Endodermal cell (in vitro differentiated cells): ENCODE results near the gene SLC35E3. TPM values are rescaled to one million over a fixed set of nuclear protein-coding genes. Genes with fewer than 3 reads are reported as not detected.

Source experiments
- DNase-seq: peaks from one replicate; pipeline ENCODE4 v3.0.0-alpha.2; 2017
- H3K27ac ChIP-seq: 2 replicates; pipeline ENCODE4 v1.5.1; 2013; ENCODE audit warnings: mild to moderate bottlenecking, low read depth, low read length, moderate library complexity
- H3K27me3 ChIP-seq: 2 replicates; pipeline ENCODE4 v1.6.1; 2013; ENCODE audit warnings: mild to moderate bottlenecking, low read length, moderate library complexity; ENCODE audit not compliant: insufficient read depth, control insufficient read depth, poor library complexity, severe bottlenecking
- H3K36me3 ChIP-seq: 2 replicates; pipeline ENCODE4 v1.7.0; 2013; ENCODE audit warnings: mild to moderate bottlenecking, low read length, moderate library complexity; ENCODE audit not compliant: control insufficient read depth, insufficient read depth
- H3K4me1 ChIP-seq: one replicate; pipeline ENCODE4 v1.7.0; 2013; ENCODE audit warnings: low read length; ENCODE audit not compliant: control insufficient read depth, insufficient read depth
- H3K4me3 ChIP-seq: 2 replicates; pipeline ENCODE4 v1.5.1; 2013; ENCODE audit warnings: mild to moderate bottlenecking, low read length, moderate library complexity
- H3K9ac ChIP-seq: 2 replicates; pipeline ENCODE4 v1.6.1; 2013; ENCODE audit warnings: mild to moderate bottlenecking, low read length, moderate library complexity; ENCODE audit not compliant: poor library complexity, severe bottlenecking; ENCODE audit errors: extremely low read depth
- H3K9me3 ChIP-seq: 2 replicates; pipeline ENCODE4 v1.6.1; 2013; ENCODE audit warnings: mild to moderate bottlenecking, low read length, moderate library complexity; ENCODE audit not compliant: control insufficient read depth
- H3K27ac Mint-ChIP-seq: 2 replicates; pipeline ENCODE4 v1.8.0; 2020; ENCODE audit warnings: mixed read lengths
- H3K27me3 Mint-ChIP-seq: 2 replicates; pipeline ENCODE4 v1.8.0; 2021; ENCODE audit warnings: mild to moderate bottlenecking, mixed read lengths; ENCODE audit not compliant: insufficient read depth
- H3K36me3 Mint-ChIP-seq: 2 replicates; pipeline ENCODE4 v1.8.0; 2020; ENCODE audit warnings: low read depth, mixed read lengths
- H3K4me1 Mint-ChIP-seq: 2 replicates; pipeline ENCODE4 v1.8.0; 2020; ENCODE audit warnings: mixed read lengths
- H3K4me3 Mint-ChIP-seq: 2 replicates; pipeline ENCODE4 v1.8.0; 2020; ENCODE audit warnings: mild to moderate bottlenecking, moderate library complexity, mixed read lengths
- H3K9me3 Mint-ChIP-seq: 2 replicates; pipeline ENCODE4 v1.8.0; 2020; ENCODE audit warnings: mild to moderate bottlenecking, mixed read lengths
- WGBS, 2 experiments: methylation state at CpG; one replicate each; pipeline versions ENCODE4 v1.1.5 to v1.1.7; 2013; ENCODE audit warnings: missing lambda C conversion rate in 2 of 2, mixed read lengths in 1 of 2; ENCODE audit not compliant: insufficient coverage in 1 of 2, insufficient read length in 1 of 2; 5-methylcytosine and 5-hydroxymethylcytosine counted together
- total RNA-seq, 2 donors: library from RNA; stranded (reverse); fragmentation: NEBNext Ultra II Directional in 1 of 2; extraction: Animal tissue kit (Norgen Biotek cat#: 25700) in 1 of 2; gene quantifications; 2 replicates in 1 of 2; 3 replicates in 1 of 2; pipeline ENCODE4 v1.2.1, GENCODE V29; 2021
- TF ChIP-seq, protein P1 (sequence below): fragments of 200-600 bp; sonication (generic); conservative IDR thresholded peaks from 2 replicates; pipeline ENCODE4 v1.5.0; 2021; ENCODE audit warnings: antibody characterized with exemption, mild to moderate bottlenecking

Gene SLC35E3
- total RNA-seq, 2 donors from 2014 or later = 12.6 to 12.7 TPM

DNA sequence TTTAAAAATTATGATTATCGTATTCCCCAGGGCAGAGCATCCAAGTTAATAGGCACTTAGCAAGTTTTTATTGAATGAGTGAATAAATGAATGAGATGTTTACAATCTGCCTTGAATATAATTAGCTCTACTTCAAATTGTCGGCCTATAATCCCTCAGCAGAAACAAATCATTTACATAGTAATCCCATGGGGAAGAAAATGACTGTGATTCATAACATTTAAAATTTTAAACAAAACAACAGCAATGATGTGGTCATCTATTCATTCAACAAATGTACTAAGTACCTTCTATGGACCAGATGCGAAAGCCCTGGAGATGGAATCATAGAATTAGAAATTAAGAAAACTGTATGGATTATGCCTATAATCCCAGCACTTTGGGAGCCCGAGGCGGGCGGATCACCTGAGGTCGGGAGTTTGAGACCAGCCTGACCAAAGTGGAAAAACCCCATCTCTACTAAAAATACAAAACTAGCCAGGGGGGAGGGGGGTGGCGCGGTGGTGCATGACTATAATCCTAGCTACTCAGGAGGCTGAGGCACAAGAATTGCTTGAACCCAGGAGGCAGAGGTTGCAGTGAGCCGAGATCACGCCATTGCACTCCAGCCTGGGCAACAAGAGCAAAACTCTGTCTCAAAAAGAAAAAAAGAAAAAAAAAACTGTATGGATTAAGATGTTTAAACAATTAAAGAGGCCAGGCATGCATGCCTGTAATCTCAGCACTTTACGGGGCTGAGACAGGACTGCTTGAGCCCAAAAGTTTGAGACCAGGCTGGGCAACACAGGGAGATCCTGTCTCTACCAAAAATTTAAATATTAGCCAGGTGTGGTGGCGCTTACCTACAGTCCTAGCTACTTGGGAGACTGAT is 44.3 kb downstream of the SLC35E3 start:
- peaks cover 8% of the 10 kb centered on the region for H3K4me1 Mint-ChIP-seq
- no peaks in the 10 kb centered on the region for H3K27me3 Mint-ChIP-seq

DNA sequence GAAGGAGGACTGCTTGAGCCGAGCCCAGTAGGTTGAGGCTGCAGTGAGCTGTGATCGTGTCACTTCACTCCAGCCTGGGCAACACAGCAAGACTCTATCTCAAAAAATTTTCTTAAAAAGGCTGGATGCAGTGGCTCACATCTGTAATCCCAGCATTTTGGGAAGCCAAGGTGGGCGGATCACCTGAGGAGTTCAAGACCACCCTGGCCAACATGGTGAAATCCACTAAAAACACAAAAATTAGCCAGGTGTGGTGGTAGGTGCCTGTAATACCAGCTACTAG is 44.9 kb downstream of the SLC35E3 start:
- 63% methylated on average over 3 of the region's 3 CpGs; no CpG with 5 or more reads in 1 of the 2 experiments for WGBS, 2 experiments
- H3K9me3 ChIP-seq = no peaks in the 10 kb centered on the region
- no peak overlapping the region for H3K9ac ChIP-seq
- DNase-seq = no peak
- no peaks in the 10 kb centered on the region for H3K36me3 Mint-ChIP-seq
- H3K27ac Mint-ChIP-seq = no peak overlapping the region
- no peaks in the 10 kb centered on the region for H3K36me3 ChIP-seq
- H3K27ac ChIP-seq = no peak overlapping the region
- H3K9me3 Mint-ChIP-seq = no peaks in the 10 kb centered on the region
- peaks cover 8% of the 10 kb centered on the region for H3K4me1 Mint-ChIP-seq
- no peaks in the 10 kb centered on the region for H3K4me1 ChIP-seq
- no peaks in the 10 kb centered on the region for H3K27me3 Mint-ChIP-seq
- H3K4me3 Mint-ChIP-seq = no peak overlapping the region
- no peak overlapping the region for H3K4me3 ChIP-seq
- no peaks in the 10 kb centered on the region for H3K27me3 ChIP-seq
- TF ChIP-seq, protein P1, sequence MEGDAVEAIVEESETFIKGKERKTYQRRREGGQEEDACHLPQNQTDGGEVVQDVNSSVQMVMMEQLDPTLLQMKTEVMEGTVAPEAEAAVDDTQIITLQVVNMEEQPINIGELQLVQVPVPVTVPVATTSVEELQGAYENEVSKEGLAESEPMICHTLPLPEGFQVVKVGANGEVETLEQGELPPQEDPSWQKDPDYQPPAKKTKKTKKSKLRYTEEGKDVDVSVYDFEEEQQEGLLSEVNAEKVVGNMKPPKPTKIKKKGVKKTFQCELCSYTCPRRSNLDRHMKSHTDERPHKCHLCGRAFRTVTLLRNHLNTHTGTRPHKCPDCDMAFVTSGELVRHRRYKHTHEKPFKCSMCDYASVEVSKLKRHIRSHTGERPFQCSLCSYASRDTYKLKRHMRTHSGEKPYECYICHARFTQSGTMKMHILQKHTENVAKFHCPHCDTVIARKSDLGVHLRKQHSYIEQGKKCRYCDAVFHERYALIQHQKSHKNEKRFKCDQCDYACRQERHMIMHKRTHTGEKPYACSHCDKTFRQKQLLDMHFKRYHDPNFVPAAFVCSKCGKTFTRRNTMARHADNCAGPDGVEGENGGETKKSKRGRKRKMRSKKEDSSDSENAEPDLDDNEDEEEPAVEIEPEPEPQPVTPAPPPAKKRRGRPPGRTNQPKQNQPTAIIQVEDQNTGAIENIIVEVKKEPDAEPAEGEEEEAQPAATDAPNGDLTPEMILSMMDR = no peak

More for the DNA sequence above, 44.3 kb downstream of the SLC35E3 start:
- no peaks in the 10 kb centered on the region for H3K36me3 ChIP-seq
- H3K4me3 ChIP-seq = no peak overlapping the region
- H3K27ac ChIP-seq = no peak overlapping the region
- TF ChIP-seq, protein P1 = no peak
- no peak overlapping the region for H3K27ac Mint-ChIP-seq
- no peaks in the 10 kb centered on the region for H3K27me3 ChIP-seq
- H3K9me3 Mint-ChIP-seq = no peaks in the 10 kb centered on the region
- no peaks in the 10 kb centered on the region for H3K36me3 Mint-ChIP-seq
- H3K4me3 Mint-ChIP-seq = no peak overlapping the region
- WGBS, 2 experiments = 97 to 98% methylated on average over 7 to 13 of the region's 13 CpGs
- H3K4me1 ChIP-seq = no peaks in the 10 kb centered on the region
- no peak overlapping the region for H3K9ac ChIP-seq
- no peaks in the 10 kb centered on the region for H3K9me3 ChIP-seq
- DNase-seq = no peak

DNA sequence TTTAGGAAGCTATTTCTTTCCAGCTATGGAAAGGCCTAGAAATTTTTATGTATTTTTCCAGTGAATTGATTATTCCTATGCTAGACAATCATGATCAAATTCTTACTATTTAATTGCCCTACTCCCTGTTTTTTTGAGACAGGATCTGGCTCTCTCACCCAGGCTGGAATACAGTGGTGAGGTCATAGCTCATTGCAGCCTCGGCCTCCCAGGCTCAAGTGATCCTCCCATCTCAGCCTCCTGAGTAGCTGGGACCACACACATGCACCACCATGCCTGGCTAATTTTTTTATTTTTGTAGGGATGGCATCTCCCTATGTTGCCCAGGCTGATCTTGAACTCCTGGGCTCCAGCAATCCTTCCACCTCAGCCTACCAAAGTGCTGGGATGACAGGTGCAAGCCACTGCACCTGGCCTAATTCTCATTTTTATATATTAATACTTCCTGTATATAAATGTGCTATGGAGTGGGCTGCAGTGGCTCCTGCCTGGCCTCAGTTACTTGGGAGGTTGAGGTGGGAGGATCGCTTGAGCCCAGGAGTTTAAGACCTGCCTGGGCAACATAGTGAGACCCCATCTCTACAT is 46.0 kb downstream of the SLC35E3 start:
- Histone ChIP-seq H3K4me1 (no peaks in the 10 kb centered on the region), H3K27ac (no peak overlapping the region), H3K36me3 (no peaks in the 10 kb centered on the region), H3K9ac (no peak overlapping the region), H3K9me3 (no peaks in the 10 kb centered on the region), H3K4me3 (no peak overlapping the region), H3K27me3 (no peaks in the 10 kb centered on the region)
- H3K36me3 Mint-ChIP-seq = no peaks in the 10 kb centered on the region
- TF ChIP-seq, protein P1 = no peak
- no peaks in the 10 kb centered on the region for H3K27me3 Mint-ChIP-seq
- H3K9me3 Mint-ChIP-seq = no peaks in the 10 kb centered on the region
- H3K4me1 Mint-ChIP-seq = peaks cover 8% of the 10 kb centered on the region
- 80 to 100% methylated on average over 1 to 2 of the region's 2 CpGs for WGBS, 2 experiments
- DNase-seq = no peak
- H3K27ac Mint-ChIP-seq = no peak overlapping the region
- no peak overlapping the region for H3K4me3 Mint-ChIP-seq
